ENCODE measurements around the gene HMBS.

The HMBS gene

DNA sequence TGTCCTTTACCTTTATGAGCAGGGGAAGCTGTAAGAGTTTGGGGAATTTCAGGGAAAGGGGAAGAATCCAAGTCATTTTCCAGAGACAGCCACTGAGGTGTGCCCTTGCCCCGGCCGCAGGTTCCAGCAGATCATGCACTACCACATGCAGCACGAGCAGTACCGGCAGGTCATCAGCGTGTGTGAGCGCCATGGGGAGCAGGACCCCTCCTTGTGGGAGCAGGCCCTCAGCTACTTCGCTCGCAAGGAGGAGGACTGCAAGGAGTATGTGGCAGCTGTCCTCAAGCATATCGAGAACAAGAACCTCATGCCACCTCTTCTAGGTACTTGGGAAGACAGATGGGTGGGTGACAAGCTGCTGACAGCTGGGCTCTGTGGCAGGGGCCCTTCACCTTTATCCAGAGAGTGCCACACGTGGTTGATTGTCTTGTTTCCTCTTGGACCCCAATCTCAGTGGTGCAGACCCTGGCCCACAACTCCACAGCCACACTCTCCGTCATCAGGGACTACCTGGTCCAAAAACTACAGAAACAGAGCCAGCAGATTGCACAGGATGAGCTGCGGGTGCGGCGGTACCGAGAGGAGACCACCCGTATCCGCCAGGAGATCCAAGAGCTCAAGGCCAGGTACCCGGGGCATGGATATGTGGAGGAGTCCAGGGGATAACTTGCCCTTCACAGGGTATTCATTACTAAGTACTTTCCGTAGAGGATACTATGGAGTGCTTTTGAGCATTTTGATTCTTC lies 5.8 kb upstream of the HMBS start:
- H3K4me3 ChIP-seq (ENCODE audit: low read depth in 1 of 2, low read length in 2 of 2): no peak overlapping the region
- H3K9me3 ChIP-seq (ENCODE audit: low read length): no peaks in the 10 kb centered on the region
- H3K36me3 ChIP-seq (ENCODE audit: insufficient read depth, low read length): peaks cover 67% of the 10 kb centered on the region
- H3K4me1 ChIP-seq (ENCODE audit: insufficient read depth, low read length): no peaks in the 10 kb centered on the region
- no peaks in the 10 kb centered on the region for H3K27me3 ChIP-seq (ENCODE audit: control insufficient read depth in 1 of 2, insufficient read depth in 2 of 2, low read length in 2 of 2)
- no peak overlapping the region for H3K27ac ChIP-seq (ENCODE audit: low read depth, low read length)
- H3K9ac ChIP-seq (ENCODE audit: low read length): no peak overlapping the region

DNA sequence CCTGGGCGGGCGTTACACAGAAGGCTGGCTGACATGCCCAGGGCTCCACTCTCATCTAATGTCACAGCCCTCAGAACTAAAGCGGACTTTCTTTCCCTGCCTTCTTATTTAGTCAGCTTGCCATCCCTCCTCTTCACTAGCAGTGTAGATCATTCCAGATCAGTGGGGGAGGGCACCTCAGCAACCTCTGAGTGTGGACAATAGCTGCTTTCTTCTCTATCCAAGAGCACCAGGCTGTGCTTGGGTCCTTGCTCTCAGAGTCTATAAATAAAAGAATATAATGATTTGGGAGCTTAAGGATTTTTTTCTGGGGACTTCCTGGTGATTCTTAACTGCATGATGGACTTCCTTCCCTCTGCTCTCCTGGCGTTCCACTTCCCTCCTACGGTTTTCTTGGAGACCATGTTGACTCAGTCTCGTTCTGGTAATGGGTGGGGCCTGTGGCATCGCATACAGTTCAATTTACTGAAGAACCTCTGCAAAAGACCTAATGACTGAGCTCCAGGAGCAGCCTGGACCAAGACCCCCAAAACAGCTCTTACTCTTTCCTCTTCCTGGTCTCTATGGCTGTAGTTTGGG lies 2.9 kb upstream of the HMBS start:
- Histone ChIP-seq H3K36me3 (ENCODE audit: insufficient read depth, low read length) (peaks cover 54% of the 10 kb centered on the region), H3K9me3 (ENCODE audit: low read length) (no peaks in the 10 kb centered on the region), H3K4me1 (ENCODE audit: insufficient read depth, low read length) (peaks cover 14% of the 10 kb centered on the region), H3K27ac (ENCODE audit: low read depth, low read length) (no peak overlapping the region), H3K4me3 (ENCODE audit: low read depth in 1 of 2, low read length in 2 of 2) (no peak overlapping the region), H3K27me3 (ENCODE audit: control insufficient read depth in 1 of 2, insufficient read depth in 2 of 2, low read length in 2 of 2) (no peaks in the 10 kb centered on the region), H3K9ac (ENCODE audit: low read length) (no peak overlapping the region)

DNA sequence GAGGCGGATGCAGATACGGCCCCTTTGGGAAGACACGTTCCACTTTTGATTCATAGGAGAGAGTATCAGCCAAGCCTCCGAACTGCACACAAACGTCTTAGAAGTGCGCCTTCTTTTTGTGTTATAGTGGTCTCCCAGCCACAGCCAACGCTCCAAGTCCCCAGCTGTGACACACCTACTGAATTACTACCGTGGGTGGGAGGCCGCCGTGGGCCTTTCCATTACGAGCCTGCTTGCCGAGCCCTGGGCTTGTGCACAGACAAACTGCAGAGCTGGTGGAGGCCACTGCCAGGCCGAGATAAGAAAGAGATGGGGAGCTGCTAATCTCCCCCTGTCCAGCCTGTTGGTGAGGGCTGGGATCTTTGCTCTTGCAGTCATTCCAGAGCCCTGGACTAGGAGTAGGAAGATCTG lies 761 bp downstream of the HMBS start:
- peak overlapping the region; percentile 94 for H3K27ac ChIP-seq (ENCODE audit: low read depth, low read length)
- H3K36me3 ChIP-seq (ENCODE audit: insufficient read depth, low read length): peaks cover 32% of the 10 kb centered on the region
- H3K9ac ChIP-seq (ENCODE audit: low read length): peak overlapping the region; percentile 86
- peak overlapping the region; percentile 59 to 83 for H3K4me3 ChIP-seq (ENCODE audit: low read depth in 1 of 2, low read length in 2 of 2)
- no peaks in the 10 kb centered on the region for H3K9me3 ChIP-seq (ENCODE audit: low read length)
- H3K4me1 ChIP-seq (ENCODE audit: insufficient read depth, low read length): peaks cover 14% of the 10 kb centered on the region
- no peaks in the 10 kb centered on the region for H3K27me3 ChIP-seq (ENCODE audit: control insufficient read depth in 1 of 2, insufficient read depth in 2 of 2, low read length in 2 of 2)

- Histone ChIP-seq H3K4me3 (ENCODE audit: low read depth in 1 of 2, low read length in 2 of 2) (no peak overlapping the region), H3K9ac (ENCODE audit: low read length) (no peak overlapping the region), H3K4me1 (ENCODE audit: insufficient read depth, low read length) (peaks cover 14% of the 10 kb centered on the region), H3K27me3 (ENCODE audit: control insufficient read depth in 1 of 2, insufficient read depth in 2 of 2, low read length in 2 of 2) (no peaks in the 10 kb centered on the region), H3K36me3 (ENCODE audit: insufficient read depth, low read length) (peaks cover 21% of the 10 kb centered on the region), H3K9me3 (ENCODE audit: low read length) (no peaks in the 10 kb centered on the region), H3K27ac (ENCODE audit: low read depth, low read length) (no peak overlapping the region)
These were observed 2.4 kb downstream of the HMBS start for GRCh38 chr11:119087123-119087522.

DNA sequence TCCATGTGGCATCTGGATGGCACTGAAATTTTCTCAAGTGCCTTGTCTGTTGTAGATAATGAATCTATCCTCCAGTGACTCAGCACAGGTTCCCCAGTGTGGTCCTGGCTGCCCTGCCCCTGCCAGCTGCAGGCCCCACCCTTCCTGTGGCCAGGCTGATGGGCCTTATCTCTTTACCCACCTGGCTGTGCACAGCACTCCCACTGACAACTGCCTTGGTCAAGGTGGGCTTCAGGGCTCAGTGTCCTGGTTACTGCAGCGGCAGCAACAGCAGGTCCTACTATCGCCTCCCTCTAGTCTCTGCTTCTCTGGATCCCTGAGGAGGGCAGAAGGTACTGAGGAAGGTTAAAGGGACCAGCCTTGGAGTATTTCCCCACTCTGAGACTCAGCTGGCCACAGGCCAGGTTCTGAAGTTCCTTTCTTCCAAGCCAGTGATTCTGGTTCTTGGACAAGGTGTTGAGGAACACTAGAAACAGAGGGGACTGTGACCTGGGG lies 3.1 kb downstream of the HMBS start:
- peaks cover 23% of the 10 kb centered on the region for H3K36me3 ChIP-seq (ENCODE audit: insufficient read depth, low read length)
- H3K4me1 ChIP-seq (ENCODE audit: insufficient read depth, low read length): peaks cover 19% of the 10 kb centered on the region
- H3K4me3 ChIP-seq (ENCODE audit: low read depth in 1 of 2, low read length in 2 of 2): no peak overlapping the region
- H3K9ac ChIP-seq (ENCODE audit: low read length): no peak overlapping the region
- no peak overlapping the region for H3K27ac ChIP-seq (ENCODE audit: low read depth, low read length)
- H3K27me3 ChIP-seq (ENCODE audit: control insufficient read depth in 1 of 2, insufficient read depth in 2 of 2, low read length in 2 of 2): no peaks in the 10 kb centered on the region
- no peaks in the 10 kb centered on the region for H3K9me3 ChIP-seq (ENCODE audit: low read length)

DNA sequence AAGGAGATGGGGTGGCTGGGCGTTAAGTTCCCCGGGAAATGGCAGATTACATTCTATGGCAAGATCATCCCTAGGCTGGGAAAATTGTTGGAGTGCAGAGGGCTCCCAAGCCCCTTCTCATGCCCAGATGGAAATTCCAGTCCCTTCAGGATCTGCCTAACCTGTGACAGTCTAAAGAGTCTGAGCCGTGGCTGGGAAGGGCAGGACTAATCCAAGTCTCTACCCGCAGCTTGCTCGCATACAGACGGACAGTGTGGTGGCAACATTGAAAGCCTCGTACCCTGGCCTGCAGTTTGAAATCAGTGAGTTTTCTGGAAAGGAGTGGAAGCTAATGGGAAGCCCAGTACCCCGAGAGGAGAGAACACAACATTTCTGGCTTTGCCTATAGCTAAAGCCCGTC lies 3.7 kb downstream of the HMBS start:
- H3K4me1 ChIP-seq (ENCODE audit: insufficient read depth, low read length): peaks cover 25% of the 10 kb centered on the region
- H3K36me3 ChIP-seq (ENCODE audit: insufficient read depth, low read length): peaks cover 26% of the 10 kb centered on the region
- no peak overlapping the region for H3K4me3 ChIP-seq (ENCODE audit: low read depth in 1 of 2, low read length in 2 of 2)
- H3K27me3 ChIP-seq (ENCODE audit: control insufficient read depth in 1 of 2, insufficient read depth in 2 of 2, low read length in 2 of 2): no peaks in the 10 kb centered on the region
- no peak overlapping the region for H3K27ac ChIP-seq (ENCODE audit: low read depth, low read length)
- no peaks in the 10 kb centered on the region for H3K9me3 ChIP-seq (ENCODE audit: low read length)
- H3K9ac ChIP-seq (ENCODE audit: low read length): no peak overlapping the region

- H3K9me3 ChIP-seq (ENCODE audit: low read length): no peaks in the 10 kb centered on the region
- no peak overlapping the region for H3K4me3 ChIP-seq (ENCODE audit: low read depth in 1 of 2, low read length in 2 of 2)
- H3K4me1 ChIP-seq (ENCODE audit: insufficient read depth, low read length): peaks cover 29% of the 10 kb centered on the region
- no peaks in the 10 kb centered on the region for H3K27me3 ChIP-seq (ENCODE audit: control insufficient read depth in 1 of 2, insufficient read depth in 2 of 2, low read length in 2 of 2)
- peaks cover 26% of the 10 kb centered on the region for H3K36me3 ChIP-seq (ENCODE audit: insufficient read depth, low read length)
- H3K27ac ChIP-seq (ENCODE audit: low read depth, low read length): no peak overlapping the region
- H3K9ac ChIP-seq (ENCODE audit: low read length): no peak overlapping the region
These were observed 4.6 kb downstream of the HMBS start for GRCh38 chr11:119089319-119089718.

- H3K27ac ChIP-seq (ENCODE audit: low read depth, low read length): no peak overlapping the region
- peaks cover 26% of the 10 kb centered on the region for H3K36me3 ChIP-seq (ENCODE audit: insufficient read depth, low read length)
- no peak overlapping the region for H3K4me3 ChIP-seq (ENCODE audit: low read depth in 1 of 2, low read length in 2 of 2)
- H3K9me3 ChIP-seq (ENCODE audit: low read length): no peaks in the 10 kb centered on the region
- no peak overlapping the region for H3K9ac ChIP-seq (ENCODE audit: low read length)
- H3K4me1 ChIP-seq (ENCODE audit: insufficient read depth, low read length): peaks cover 23% of the 10 kb centered on the region
- H3K27me3 ChIP-seq (ENCODE audit: control insufficient read depth in 1 of 2, insufficient read depth in 2 of 2, low read length in 2 of 2): no peaks in the 10 kb centered on the region
These were observed 6.5 kb downstream of the HMBS start for GRCh38 chr11:119091178-119091577.

DNA sequence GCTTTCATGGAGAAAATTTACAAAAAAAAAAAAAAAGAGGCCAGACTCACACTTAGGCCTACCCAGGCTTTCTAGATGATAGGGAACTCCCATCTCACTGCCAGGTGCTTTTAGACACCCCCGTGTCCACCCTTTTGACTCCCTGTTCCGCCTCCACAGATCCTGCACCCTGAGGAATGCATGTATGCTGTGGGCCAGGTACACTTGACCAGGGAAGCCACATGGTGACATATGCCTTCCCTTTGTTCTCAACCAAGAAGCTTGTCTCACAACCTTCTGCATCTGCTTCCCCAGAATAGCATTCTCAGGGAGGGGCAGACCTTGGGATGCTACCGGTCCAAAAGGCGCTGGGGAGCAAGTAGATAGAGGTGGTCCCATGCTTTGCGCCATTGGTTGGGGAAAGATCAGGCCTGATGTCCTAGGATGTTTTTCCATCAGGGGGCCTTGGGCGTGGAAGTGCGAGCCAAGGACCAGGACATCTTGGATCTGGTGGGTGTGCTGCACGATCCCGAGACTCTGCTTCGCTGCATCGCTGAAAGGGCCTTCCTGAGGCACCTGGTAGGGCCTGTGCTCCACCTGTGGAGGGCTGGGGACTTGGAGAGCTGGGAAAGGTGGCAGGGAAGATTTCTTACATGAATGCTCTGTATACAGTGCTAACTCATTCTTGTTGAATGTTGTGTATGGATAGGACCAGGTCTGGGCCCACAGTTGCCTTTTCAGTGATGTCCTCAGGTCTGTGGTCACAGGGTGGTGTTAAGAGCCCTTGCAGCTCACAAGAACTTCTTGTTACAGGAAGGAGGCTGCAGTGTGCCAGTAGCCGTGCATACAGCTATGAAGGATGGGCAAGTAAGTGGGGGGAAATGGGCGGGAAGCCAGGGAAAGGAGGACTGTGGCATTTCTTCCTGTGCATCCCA lies 7.5 kb downstream of the HMBS start:
- H3K9me3 ChIP-seq (ENCODE audit: low read length): no peaks in the 10 kb centered on the region
- no peak overlapping the region for H3K4me3 ChIP-seq (ENCODE audit: low read depth in 1 of 2, low read length in 2 of 2)
- H3K27me3 ChIP-seq (ENCODE audit: control insufficient read depth in 1 of 2, insufficient read depth in 2 of 2, low read length in 2 of 2): no peaks in the 10 kb centered on the region
- H3K4me1 ChIP-seq (ENCODE audit: insufficient read depth, low read length): peaks cover 22% of the 10 kb centered on the region
- H3K9ac ChIP-seq (ENCODE audit: low read length): peak overlapping the region; percentile 60
- peaks cover 35% of the 10 kb centered on the region for H3K36me3 ChIP-seq (ENCODE audit: insufficient read depth, low read length)
- H3K27ac ChIP-seq (ENCODE audit: low read depth, low read length): peak overlapping the region; percentile 89

- H3K27me3 ChIP-seq (ENCODE audit: control insufficient read depth in 1 of 2, insufficient read depth in 2 of 2, low read length in 2 of 2): no peaks in the 10 kb centered on the region
- H3K9ac ChIP-seq (ENCODE audit: low read length): peak overlapping the region; percentile 60
- no peaks in the 10 kb centered on the region for H3K9me3 ChIP-seq (ENCODE audit: low read length)
- H3K4me3 ChIP-seq (ENCODE audit: low read depth in 1 of 2, low read length in 2 of 2): peak overlapping the region; percentile 57 to 79
- peaks cover 45% of the 10 kb centered on the region for H3K36me3 ChIP-seq (ENCODE audit: insufficient read depth, low read length)
- H3K4me1 ChIP-seq (ENCODE audit: insufficient read depth, low read length): peaks cover 22% of the 10 kb centered on the region
- peak overlapping the region; percentile 89 for H3K27ac ChIP-seq (ENCODE audit: low read depth, low read length)
These were observed 8.5 kb downstream of the HMBS start for GRCh38 chr11:119092880-119093842.
